Measurements from ENCODE around the gene MCM9.

Gene MCM9

DNA sequence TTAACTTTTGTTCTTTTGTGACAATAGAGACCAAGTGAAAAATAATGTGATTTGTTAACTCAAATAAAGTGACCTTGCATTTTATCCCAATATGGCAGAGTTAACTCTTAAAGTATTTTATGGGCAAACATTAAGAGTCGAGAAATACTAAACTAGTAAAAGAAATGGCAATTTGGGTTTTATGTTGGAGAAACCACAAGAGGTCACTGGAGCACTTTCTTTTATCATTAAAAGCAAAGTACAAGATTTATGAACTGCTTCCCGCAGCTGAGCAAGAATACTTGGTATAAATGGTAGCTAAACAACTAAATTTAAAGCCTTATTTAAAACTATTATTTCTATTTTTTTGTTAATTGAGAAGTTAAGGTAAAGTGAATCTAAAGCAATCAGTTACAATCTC, 33.5 kb upstream of the MCM9 start:
- H3K27me3 ChIP-seq (ENCODE audit: insufficient read depth, poor library complexity, severe bottlenecking), result no peaks in the 10 kb centered on the region
- TF ChIP-seq GABPA (IDR thresholded peaks at IDR 0.05; ENCODE audit: low read depth), result no peak
- no peak for TF ChIP-seq POLR2AphosphoS5 (IDR thresholded peaks at IDR 0.05; ENCODE audit: low read depth)
- TF ChIP-seq, protein P1, sequence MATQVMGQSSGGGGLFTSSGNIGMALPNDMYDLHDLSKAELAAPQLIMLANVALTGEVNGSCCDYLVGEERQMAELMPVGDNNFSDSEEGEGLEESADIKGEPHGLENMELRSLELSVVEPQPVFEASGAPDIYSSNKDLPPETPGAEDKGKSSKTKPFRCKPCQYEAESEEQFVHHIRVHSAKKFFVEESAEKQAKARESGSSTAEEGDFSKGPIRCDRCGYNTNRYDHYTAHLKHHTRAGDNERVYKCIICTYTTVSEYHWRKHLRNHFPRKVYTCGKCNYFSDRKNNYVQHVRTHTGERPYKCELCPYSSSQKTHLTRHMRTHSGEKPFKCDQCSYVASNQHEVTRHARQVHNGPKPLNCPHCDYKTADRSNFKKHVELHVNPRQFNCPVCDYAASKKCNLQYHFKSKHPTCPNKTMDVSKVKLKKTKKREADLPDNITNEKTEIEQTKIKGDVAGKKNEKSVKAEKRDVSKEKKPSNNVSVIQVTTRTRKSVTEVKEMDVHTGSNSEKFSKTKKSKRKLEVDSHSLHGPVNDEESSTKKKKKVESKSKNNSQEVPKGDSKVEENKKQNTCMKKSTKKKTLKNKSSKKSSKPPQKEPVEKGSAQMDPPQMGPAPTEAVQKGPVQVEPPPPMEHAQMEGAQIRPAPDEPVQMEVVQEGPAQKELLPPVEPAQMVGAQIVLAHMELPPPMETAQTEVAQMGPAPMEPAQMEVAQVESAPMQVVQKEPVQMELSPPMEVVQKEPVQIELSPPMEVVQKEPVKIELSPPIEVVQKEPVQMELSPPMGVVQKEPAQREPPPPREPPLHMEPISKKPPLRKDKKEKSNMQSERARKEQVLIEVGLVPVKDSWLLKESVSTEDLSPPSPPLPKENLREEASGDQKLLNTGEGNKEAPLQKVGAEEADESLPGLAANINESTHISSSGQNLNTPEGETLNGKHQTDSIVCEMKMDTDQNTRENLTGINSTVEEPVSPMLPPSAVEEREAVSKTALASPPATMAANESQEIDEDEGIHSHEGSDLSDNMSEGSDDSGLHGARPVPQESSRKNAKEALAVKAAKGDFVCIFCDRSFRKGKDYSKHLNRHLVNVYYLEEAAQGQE (IDR thresholded peaks at IDR 0.05; ENCODE audit: insufficient replicate concordance, low read depth), result no peak
- TF ChIP-seq, protein P2, sequence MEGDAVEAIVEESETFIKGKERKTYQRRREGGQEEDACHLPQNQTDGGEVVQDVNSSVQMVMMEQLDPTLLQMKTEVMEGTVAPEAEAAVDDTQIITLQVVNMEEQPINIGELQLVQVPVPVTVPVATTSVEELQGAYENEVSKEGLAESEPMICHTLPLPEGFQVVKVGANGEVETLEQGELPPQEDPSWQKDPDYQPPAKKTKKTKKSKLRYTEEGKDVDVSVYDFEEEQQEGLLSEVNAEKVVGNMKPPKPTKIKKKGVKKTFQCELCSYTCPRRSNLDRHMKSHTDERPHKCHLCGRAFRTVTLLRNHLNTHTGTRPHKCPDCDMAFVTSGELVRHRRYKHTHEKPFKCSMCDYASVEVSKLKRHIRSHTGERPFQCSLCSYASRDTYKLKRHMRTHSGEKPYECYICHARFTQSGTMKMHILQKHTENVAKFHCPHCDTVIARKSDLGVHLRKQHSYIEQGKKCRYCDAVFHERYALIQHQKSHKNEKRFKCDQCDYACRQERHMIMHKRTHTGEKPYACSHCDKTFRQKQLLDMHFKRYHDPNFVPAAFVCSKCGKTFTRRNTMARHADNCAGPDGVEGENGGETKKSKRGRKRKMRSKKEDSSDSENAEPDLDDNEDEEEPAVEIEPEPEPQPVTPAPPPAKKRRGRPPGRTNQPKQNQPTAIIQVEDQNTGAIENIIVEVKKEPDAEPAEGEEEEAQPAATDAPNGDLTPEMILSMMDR (IDR thresholded peaks at IDR 0.05; ENCODE audit: insufficient read depth, low read length), result no peak
- TF ChIP-seq SPI1 (IDR thresholded peaks at IDR 0.05; ENCODE audit: borderline replicate concordance, low read depth), result no peak
- H3K4me3 ChIP-seq (replicated peaks; ENCODE audit: insufficient read depth, low read length), result no peak overlapping the region
- DNase-seq (ENCODE audit: low read depth in 1 of 2, low spot score in 1 of 2), result no peak
- H3K27ac ChIP-seq (replicated peaks), result no peak overlapping the region

DNA sequence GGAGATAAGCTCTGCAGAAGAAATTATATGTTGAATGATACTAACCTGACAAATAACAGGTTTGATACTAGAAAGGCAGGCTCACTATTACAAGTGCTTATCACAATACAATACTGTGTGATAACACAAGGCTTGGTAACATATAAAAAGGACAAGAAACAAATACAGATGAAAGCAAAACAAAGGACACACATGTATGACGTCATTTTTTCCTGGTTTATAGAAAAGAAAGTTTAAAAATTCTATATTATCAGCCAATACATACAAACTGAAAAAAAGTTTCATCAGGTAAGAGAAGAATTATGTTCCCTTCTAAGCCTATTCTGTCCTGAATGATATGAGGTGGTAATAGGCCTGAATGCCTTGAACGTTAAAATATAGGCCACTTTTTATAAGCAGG, 32.3 kb upstream of the MCM9 start:
- DNase-seq (ENCODE audit: low read depth in 1 of 2, low spot score in 1 of 2), result no peak
- Histone ChIP-seq H3K27me3 (ENCODE audit: insufficient read depth, poor library complexity, severe bottlenecking) (no peaks in the 10 kb centered on the region), H3K27ac (replicated peaks) (no peak overlapping the region), H3K4me3 (replicated peaks; ENCODE audit: insufficient read depth, low read length) (no peak overlapping the region)
- TF ChIP-seq, protein P1 (IDR thresholded peaks at IDR 0.05; ENCODE audit: insufficient replicate concordance, low read depth), result no peak
- TF ChIP-seq POLR2AphosphoS5 (IDR thresholded peaks at IDR 0.05; ENCODE audit: low read depth) (no peak), SPI1 (IDR thresholded peaks at IDR 0.05; ENCODE audit: borderline replicate concordance, low read depth) (no peak), GABPA (IDR thresholded peaks at IDR 0.05; ENCODE audit: low read depth) (no peak)
- TF ChIP-seq, protein P2 (IDR thresholded peaks at IDR 0.05; ENCODE audit: insufficient read depth, low read length), result no peak

DNA sequence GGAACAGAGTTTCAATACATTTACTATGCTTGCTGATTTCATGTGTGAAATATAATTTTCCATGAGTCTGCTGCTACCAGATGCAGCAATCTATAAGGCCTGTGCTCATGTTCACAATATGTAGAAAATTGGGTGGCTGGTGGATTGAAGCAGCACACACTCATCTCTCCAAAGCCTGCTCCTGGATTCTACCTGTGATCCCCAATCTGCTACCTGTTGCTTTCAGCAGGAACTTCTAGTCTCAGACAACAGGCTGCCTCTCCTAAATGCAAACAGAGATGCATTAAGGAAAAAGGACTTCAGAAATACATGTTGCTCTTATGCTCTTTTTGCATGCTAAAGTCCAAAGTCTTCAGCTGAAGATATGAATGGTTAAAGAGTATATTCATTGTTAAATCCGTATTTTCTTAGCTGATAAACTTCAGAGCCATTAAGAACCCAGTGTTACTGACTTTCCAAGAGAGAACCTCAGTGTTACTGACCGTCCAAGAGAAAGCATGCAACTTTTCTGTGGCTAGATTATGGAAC, 30.9 kb upstream of the MCM9 start:
- TF ChIP-seq POLR2AphosphoS5 (IDR thresholded peaks at IDR 0.05; ENCODE audit: low read depth) (no peak), GABPA (IDR thresholded peaks at IDR 0.05; ENCODE audit: low read depth) (no peak), SPI1 (IDR thresholded peaks at IDR 0.05; ENCODE audit: borderline replicate concordance, low read depth) (no peak)
- TF ChIP-seq, protein P1 (IDR thresholded peaks at IDR 0.05; ENCODE audit: insufficient replicate concordance, low read depth), result no peak
- TF ChIP-seq, protein P2 (IDR thresholded peaks at IDR 0.05; ENCODE audit: insufficient read depth, low read length), result no peak
- no peak for DNase-seq (ENCODE audit: low read depth in 1 of 2, low spot score in 1 of 2)
- no peak overlapping the region for H3K4me3 ChIP-seq (replicated peaks; ENCODE audit: insufficient read depth, low read length)

More for the DNA sequence above, 30.9 kb upstream of the MCM9 start:
- H3K27ac ChIP-seq (replicated peaks), result no peak overlapping the region
- H3K27me3 ChIP-seq (ENCODE audit: insufficient read depth, poor library complexity, severe bottlenecking), result no peaks in the 10 kb centered on the region
